Tibial nerve (tissue), 4 donors: ENCODE measurements around the gene RIGI.

Experiments used
- EP300 ChIP-seq, 2 donors: sonication (generic); formaldehyde crosslinking; IDR thresholded peaks; one replicate each; pipeline ENCODE4 v1.6.1; 2017; ENCODE audit warnings: antibody characterized with exemption in 2 of 2, mild to moderate bottlenecking in 1 of 2
- POLR2A ChIP-seq, 2 donors: fragments of 450-650 bp; IDR thresholded peaks; one replicate each; pipeline ENCODE4 v1.6.1; 2017; ENCODE audit warnings: antibody characterized with exemption in 2 of 2, mild to moderate bottlenecking in 2 of 2, moderate library complexity in 2 of 2
- TF ChIP-seq, protein P1 (sequence below), 5 experiments: fragments of 200-600 bp in 3 of 5; fragments of 450-650 bp in 2 of 5; sonication (generic) in 3 of 5; IDR thresholded peaks; one replicate each; pipeline ENCODE4 v1.5.1; 2016 to 2019; ENCODE audit warnings: antibody characterized with exemption in 5 of 5, mild to moderate bottlenecking in 3 of 5, moderate library complexity in 2 of 5

DNA sequence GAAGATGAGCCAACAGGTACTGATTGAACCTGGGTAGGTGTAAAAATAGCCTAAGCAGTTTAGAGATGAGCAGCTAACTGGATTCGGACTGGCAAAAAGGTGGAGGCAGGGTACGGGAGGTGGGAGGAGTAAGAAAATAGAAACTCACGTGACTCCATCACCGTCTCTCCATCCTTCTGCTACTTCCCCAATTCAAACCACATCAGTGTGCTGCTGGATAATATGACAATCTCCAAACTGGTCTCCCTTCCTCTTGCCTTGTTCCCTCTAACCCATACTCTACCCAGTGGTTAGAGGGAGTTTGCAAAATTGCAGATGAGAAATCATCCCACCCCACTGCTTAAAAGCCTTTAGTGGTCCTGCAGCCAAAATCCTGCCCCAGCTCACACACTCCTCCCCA, 42.7 kb downstream of the RIGI start:
- TF ChIP-seq POLR2A (IDR thresholded peaks at IDR 0.05) (no peak), EP300 (IDR thresholded peaks at IDR 0.05) (no peak)
- TF ChIP-seq, protein P1, sequence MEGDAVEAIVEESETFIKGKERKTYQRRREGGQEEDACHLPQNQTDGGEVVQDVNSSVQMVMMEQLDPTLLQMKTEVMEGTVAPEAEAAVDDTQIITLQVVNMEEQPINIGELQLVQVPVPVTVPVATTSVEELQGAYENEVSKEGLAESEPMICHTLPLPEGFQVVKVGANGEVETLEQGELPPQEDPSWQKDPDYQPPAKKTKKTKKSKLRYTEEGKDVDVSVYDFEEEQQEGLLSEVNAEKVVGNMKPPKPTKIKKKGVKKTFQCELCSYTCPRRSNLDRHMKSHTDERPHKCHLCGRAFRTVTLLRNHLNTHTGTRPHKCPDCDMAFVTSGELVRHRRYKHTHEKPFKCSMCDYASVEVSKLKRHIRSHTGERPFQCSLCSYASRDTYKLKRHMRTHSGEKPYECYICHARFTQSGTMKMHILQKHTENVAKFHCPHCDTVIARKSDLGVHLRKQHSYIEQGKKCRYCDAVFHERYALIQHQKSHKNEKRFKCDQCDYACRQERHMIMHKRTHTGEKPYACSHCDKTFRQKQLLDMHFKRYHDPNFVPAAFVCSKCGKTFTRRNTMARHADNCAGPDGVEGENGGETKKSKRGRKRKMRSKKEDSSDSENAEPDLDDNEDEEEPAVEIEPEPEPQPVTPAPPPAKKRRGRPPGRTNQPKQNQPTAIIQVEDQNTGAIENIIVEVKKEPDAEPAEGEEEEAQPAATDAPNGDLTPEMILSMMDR (IDR thresholded peaks at IDR 0.05), result no peak
